NCI-H128 (cell line): ENCODE data around the gene RHO.
"Not testable (repeated sequence)": the region's sequence is repeated elsewhere in the genome, so short reads cannot be mapped to it uniquely, and the experiment has no call there.

Experiments
- DNase-seq: peaks from one replicate; lab custom pipeline; 2025; ENCODE audit not compliant: unreplicated experiment; lab: John Stamatoyannopoulos, UW

The RHO gene

DNA sequence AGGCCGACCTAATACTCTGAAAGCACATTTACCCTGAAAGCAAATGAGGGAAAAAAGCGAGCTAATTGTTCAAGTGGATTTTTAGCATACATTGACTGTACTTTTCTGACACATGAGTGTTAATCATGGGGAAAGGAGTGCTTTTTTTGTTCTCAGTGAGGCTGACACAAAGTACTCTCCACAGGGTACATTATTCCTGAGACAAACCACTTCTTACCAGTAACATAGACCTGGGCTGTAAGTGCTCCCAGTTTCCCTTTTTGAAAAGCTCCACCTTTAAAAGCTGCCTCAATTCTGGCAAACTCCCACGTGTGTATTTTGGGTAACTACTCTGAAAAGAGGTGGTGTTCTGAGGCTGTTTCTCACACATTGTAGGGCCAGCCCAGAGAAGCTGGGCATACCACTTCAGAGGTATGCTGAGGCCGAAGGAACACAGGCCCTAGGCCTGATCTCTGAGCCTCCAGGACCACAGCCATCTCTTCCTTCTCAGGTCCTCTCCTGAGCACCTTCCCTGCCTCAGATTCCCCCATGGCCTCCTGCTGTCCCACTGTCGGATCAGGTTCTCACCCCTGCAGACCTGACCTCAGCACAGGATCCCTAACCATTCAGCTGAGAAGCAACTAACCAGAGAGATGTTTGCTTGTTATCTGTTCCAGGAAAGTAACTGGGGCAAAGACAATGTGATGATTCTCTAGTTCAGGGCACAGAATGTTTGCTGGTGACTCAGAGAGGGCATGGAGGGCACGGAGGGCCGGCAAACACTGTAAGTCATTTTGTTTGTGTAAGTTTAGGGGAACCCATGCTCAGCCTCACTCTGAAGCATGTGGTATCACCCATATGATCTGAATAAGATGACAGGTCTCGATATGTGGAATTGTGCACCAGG lies 29.6 kb upstream of the RHO start:
- not testable (repeated sequence) for DNase-seq

- not testable (repeated sequence) for DNase-seq
Observed at GRCh38 chr3:129499604-129500333, 28.7 kb upstream of the RHO start.

DNA sequence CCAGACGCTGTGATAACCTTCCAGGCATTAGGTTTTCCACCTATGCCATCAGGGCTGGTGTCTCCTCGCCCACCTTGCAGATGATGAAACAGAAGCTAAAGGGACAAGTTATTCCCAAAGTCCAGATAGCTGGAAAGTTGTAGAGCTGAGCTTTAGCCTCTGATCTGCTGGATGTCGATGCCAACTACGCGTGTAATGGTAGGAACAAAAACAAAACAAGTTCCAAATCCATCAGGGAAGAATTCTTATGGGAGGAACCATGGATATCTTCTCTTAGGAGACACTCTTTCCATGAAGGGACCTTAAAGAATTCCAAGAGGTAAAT lies 28.1 kb upstream of the RHO start:
- no peak for DNase-seq

DNA sequence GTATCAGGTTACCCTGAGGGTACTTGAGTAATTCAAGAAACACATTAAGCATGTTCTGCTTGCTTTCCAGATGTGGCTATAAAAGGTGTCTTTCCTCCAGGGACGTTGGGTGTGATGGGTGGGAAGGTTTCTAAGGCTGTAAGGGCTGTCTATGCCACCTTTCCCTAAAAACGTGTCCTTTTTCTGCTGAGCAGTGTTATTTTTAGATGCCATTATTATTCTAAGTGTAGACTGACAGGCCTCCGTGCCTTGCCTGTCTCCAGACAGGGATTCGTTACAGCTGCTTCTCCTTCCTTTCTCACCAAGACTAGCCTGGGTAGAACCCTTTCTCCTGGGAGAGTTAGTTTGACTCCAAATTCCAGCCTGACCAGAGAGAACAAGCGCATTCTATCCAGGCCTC lies 26.8 kb upstream of the RHO start:
- no peak for DNase-seq

GRCh38 chr3:129502641-129503408 lies 25.6 kb upstream of the RHO start:
- peak; percentile 22 for DNase-seq

GRCh38 chr3:129503471-129504291 lies 24.8 kb upstream of the RHO start:
- DNase-seq = no peak

GRCh38 chr3:129504471-129505100 lies 23.9 kb upstream of the RHO start:
- DNase-seq = no peak

DNA sequence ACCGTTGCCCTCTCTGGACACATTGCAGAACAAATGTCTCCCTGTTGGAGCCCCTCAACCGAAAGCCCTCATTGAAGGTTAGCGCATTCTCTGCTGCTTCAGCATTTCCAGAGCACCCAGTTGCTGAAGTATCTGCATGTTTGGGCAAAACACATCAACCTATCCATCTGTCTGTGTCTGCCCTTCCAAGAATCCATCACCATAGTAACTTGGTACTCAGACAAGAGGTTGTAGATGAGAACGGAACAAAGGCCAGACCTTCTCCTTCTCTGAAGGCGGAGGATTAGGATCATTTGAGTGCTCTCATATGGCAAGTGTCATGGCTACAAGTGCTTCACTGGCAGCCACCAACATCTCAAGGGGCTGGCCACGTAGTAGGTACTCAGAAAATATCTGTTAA lies 23.1 kb upstream of the RHO start:
- no peak for DNase-seq

GRCh38 chr3:129506231-129506742 lies 22.2 kb upstream of the RHO start:
- peak; percentile 10 for DNase-seq

- no peak for DNase-seq
Observed at GRCh38 chr3:129507181-129507831, 21.1 kb upstream of the RHO start.

- DNase-seq = no peak
Observed at GRCh38 chr3:129512595-129512994, 15.8 kb upstream of the RHO start.

- no peak for DNase-seq
Observed at GRCh38 chr3:129513705-129514104, 14.7 kb upstream of the RHO start.

- no peak for DNase-seq
Observed at GRCh38 chr3:129514110-129514509, 14.3 kb upstream of the RHO start.

DNA sequence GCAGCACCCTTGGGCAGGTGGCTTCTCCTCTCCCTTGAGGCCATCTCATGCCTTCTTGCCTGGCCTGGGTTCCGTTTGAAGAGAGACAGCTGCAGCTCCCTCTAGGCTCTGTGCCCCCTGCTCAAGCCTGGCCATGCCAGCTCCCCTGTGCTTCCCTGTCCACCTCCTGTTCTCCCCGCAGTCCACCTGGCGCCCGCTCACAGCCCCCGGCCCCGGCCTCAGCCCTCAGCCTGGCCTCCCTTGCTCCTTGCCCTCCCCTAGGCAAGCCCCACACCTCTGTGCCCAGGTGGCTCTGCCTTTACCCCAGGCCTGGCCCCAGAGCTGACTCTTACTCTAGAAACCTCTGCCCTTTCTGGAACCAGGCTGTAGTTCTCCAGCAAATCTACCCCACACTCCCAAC lies 13.9 kb upstream of the RHO start:
- DNase-seq = no peak

- DNase-seq = not testable (repeated sequence)
Observed at GRCh38 chr3:129515108-129515820, 13.2 kb upstream of the RHO start.

DNA sequence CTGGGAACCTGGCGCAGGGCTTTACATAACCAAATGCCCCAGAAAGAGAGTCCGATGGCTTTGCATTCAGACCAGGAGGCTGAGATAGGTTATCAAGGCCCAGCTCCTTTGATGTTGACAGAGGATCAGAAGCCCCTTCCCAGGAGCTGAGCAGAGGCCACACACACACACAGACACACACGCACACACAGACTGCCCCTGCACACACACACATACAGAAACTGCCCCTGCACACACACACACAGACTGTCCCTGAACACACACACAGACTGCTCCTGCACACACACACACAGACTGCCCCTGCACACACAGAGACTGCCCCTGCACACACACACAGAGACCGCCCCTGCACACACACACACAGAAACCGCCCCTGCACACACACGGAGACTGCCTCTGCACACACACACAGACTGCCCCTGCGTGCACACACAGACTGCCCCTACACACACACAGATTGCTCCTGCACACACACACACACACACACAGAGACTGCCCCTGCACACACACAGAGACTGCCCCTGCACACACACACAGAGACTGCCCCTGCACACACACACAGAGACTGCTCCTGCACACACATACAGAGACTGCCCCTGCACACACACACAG lies 12.5 kb upstream of the RHO start:
- not testable (repeated sequence) for DNase-seq

DNA sequence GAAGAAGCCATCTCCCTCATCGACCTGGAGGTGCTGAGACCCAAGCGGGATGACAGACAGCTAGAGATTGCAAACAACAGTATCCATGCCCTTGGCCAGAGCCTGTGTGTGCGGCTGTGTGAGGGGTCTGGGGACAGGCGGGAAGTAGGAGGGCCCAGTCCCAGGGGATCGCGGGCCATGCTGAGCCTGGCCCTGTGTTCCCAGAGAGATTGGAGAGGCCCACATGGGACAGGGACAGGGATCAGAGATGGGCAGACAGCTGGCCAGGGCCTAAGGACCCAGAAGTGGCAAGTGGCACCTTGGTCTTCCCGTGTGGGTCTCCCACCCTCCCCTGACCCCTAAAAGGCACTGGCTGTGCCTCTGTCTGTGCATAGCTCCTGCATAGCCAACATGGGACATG lies 10.9 kb upstream of the RHO start:
- DNase-seq = no peak

DNA sequence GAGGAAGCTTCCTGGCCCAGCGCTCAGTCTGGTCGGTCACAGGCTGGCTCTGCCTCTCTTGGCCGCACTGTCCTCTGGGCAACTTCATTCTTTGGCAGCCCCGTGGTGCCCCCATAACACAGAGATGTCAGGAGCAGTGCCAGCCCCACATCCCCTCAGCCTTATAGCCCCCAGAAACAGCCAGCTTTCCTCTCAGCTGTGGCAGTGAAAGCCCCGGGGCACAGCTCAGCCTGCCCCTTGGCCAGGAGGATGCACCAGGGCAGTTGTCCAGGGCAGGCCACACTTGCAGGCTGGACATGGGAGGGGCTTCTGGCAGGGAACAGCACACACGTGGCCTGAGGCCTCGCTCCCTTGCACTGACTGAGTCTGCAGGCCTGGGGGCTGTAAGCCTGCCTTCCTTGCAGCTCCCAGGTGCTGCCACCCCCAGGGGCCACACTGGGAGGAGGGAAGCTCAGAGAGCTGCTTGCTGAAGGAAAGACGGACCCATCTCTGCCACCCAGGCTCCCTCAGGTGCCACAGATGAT lies 10.3 kb upstream of the RHO start:
- no peak for DNase-seq
